Measurements from ENCODE around the gene TAF10. TPM values are rescaled to one million over a fixed set of nuclear protein-coding genes. Genes with fewer than 3 reads are reported as not detected.

The TAF10 gene
- total RNA-seq, 1 experiment from 2014 or later: 387 TPM

DNA sequence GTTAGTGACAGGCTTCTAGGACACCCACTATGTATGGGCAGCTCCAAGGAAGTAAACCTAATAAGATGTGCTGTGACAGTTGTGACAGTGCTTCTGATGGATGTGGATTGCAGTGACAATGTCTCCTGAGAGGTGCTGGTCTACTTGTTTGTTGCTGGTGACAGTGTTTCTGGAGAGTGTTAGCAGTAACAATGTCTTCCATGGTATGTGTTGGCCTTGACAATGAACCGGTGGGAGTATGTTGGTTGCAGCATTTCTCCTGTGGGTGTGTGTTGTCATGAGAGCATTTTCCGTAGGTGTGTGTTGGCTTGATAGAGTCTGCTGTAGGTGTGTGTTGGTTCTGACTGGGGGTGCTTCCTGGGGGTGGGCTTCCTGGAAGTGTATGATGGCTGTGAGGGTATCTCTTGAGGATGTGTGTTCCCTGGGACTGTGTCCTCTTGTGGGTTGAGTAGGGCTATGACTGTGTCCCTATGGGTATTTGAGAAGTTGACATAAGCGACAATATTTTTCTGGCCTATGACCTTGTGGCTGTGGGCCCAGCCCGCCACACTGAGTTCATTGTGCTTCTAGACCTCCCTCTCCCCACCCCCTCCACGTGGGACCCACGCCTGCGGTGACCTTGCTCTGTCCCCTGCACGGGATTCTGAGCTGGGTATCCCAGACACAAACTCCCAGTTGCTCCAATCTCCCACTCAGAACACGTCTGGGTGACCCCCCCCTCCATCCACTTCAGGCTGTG is 42.4 kb upstream of the TAF10 start:
- no peak overlapping the region; a peak in 1 of 4 replicates for H3K4me3 ChIP-seq (ENCODE audit: low read depth in 2 of 2, low read length in 2 of 2)
- no TSS peak for BruUV-seq (replicated peaks)
- in situ Hi-C loops (cut with HindIII; ENCODE audit: low pct_unique_long_range_greater_than_20kb, low sequenced_read_pairs) (no loop called here), intact Hi-C loops (cut with micrococcal nuclease; ENCODE audit: unreplicated experiment) (no loop called here)
- H3K4me1 ChIP-seq (ENCODE audit: control insufficient read depth, insufficient read depth, low read length): no peaks in the 10 kb centered on the region
- ChIA-PET POLR2A (no interaction called here), CTCF (no interaction called here)
- ATAC-seq (no peak), DNase-seq (ENCODE audit: low read depth, low spot score) (no peak)
- peaks cover 74% of the 10 kb centered on the region for H3K27me3 ChIP-seq (ENCODE audit: control insufficient read depth, insufficient read depth, low read length)
- H3K9me3 ChIP-seq (ENCODE audit: control insufficient read depth, insufficient read depth, low read depth, low read length): no peaks in the 10 kb centered on the region
- no peak overlapping the region for H3K27ac ChIP-seq (ENCODE audit: low read length)
- TF ChIP-seq POLR2AphosphoS5 (IDR thresholded peaks at IDR 0.05; ENCODE audit: low read depth, low read length) (no peak), SIN3A (IDR thresholded peaks at IDR 0.05; ENCODE audit: borderline replicate concordance, insufficient read depth, low read depth, low read length) (no peak), TCF7L2 (IDR thresholded peaks at IDR 0.05; ENCODE audit: low read depth, low read length) (no peak)
- TF ChIP-seq, protein P1, sequence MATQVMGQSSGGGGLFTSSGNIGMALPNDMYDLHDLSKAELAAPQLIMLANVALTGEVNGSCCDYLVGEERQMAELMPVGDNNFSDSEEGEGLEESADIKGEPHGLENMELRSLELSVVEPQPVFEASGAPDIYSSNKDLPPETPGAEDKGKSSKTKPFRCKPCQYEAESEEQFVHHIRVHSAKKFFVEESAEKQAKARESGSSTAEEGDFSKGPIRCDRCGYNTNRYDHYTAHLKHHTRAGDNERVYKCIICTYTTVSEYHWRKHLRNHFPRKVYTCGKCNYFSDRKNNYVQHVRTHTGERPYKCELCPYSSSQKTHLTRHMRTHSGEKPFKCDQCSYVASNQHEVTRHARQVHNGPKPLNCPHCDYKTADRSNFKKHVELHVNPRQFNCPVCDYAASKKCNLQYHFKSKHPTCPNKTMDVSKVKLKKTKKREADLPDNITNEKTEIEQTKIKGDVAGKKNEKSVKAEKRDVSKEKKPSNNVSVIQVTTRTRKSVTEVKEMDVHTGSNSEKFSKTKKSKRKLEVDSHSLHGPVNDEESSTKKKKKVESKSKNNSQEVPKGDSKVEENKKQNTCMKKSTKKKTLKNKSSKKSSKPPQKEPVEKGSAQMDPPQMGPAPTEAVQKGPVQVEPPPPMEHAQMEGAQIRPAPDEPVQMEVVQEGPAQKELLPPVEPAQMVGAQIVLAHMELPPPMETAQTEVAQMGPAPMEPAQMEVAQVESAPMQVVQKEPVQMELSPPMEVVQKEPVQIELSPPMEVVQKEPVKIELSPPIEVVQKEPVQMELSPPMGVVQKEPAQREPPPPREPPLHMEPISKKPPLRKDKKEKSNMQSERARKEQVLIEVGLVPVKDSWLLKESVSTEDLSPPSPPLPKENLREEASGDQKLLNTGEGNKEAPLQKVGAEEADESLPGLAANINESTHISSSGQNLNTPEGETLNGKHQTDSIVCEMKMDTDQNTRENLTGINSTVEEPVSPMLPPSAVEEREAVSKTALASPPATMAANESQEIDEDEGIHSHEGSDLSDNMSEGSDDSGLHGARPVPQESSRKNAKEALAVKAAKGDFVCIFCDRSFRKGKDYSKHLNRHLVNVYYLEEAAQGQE (IDR thresholded peaks at IDR 0.05; ENCODE audit: insufficient read depth in 1 of 2, low read depth in 2 of 2, low read length in 1 of 2): no peak
- TF ChIP-seq, protein P2, sequence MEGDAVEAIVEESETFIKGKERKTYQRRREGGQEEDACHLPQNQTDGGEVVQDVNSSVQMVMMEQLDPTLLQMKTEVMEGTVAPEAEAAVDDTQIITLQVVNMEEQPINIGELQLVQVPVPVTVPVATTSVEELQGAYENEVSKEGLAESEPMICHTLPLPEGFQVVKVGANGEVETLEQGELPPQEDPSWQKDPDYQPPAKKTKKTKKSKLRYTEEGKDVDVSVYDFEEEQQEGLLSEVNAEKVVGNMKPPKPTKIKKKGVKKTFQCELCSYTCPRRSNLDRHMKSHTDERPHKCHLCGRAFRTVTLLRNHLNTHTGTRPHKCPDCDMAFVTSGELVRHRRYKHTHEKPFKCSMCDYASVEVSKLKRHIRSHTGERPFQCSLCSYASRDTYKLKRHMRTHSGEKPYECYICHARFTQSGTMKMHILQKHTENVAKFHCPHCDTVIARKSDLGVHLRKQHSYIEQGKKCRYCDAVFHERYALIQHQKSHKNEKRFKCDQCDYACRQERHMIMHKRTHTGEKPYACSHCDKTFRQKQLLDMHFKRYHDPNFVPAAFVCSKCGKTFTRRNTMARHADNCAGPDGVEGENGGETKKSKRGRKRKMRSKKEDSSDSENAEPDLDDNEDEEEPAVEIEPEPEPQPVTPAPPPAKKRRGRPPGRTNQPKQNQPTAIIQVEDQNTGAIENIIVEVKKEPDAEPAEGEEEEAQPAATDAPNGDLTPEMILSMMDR (IDR thresholded peaks at IDR 0.05): no peak
- no peaks in the 10 kb centered on the region; the same call in 1 of the 2 replicates for H3K36me3 ChIP-seq (ENCODE audit: control insufficient read depth, insufficient read depth, low read length)

- Histone ChIP-seq H3K36me3 (ENCODE audit: control insufficient read depth, insufficient read depth, low read length) (no peaks in the 10 kb centered on the region; the same call in 1 of the 2 replicates), H3K4me3 (ENCODE audit: low read depth in 2 of 2, low read length in 2 of 2) (no peak overlapping the region), H3K9me3 (ENCODE audit: control insufficient read depth, insufficient read depth, low read depth, low read length) (no peaks in the 10 kb centered on the region), H3K4me1 (ENCODE audit: control insufficient read depth, insufficient read depth, low read length) (no peaks in the 10 kb centered on the region), H3K27me3 (ENCODE audit: control insufficient read depth, insufficient read depth, low read length) (peaks cover 79% of the 10 kb centered on the region), H3K27ac (ENCODE audit: low read length) (no peak overlapping the region)
- no TSS peak for BruUV-seq (replicated peaks)
- ChIA-PET POLR2A (no interaction called here), CTCF (no interaction called here)
- ATAC-seq (no peak), DNase-seq (ENCODE audit: low read depth, low spot score) (no peak)
- intact Hi-C loops (cut with micrococcal nuclease; ENCODE audit: unreplicated experiment): no loop called here
- in situ Hi-C loops (cut with HindIII; ENCODE audit: low pct_unique_long_range_greater_than_20kb, low sequenced_read_pairs): no loop called here
- TF ChIP-seq SIN3A (IDR thresholded peaks at IDR 0.05; ENCODE audit: borderline replicate concordance, insufficient read depth, low read depth, low read length) (no peak), TCF7L2 (IDR thresholded peaks at IDR 0.05; ENCODE audit: low read depth, low read length) (no peak), POLR2AphosphoS5 (IDR thresholded peaks at IDR 0.05; ENCODE audit: low read depth, low read length) (no peak)
- TF ChIP-seq, protein P2 (IDR thresholded peaks at IDR 0.05): no peak
- TF ChIP-seq, protein P1 (IDR thresholded peaks at IDR 0.05; ENCODE audit: insufficient read depth in 1 of 2, low read depth in 2 of 2, low read length in 1 of 2): no peak
These were observed 41.6 kb upstream of the TAF10 start for GRCh38 chr11:6653656-6654055.
